OCI-LY7 (cell line): Measurements from ENCODE around the gene CNTNAP5. TPM values are rescaled to one million over a fixed set of nuclear protein-coding genes. Genes with fewer than 3 reads are reported as not detected.

ENCODE experiments used
- BruUV-seq: library from RNA; stranded (reverse); fragments of 400-500 nt; replicated peaks from 2 replicates; lab custom pipeline; 2021; lab: Mats Ljungman, UMichigan
- CTCF ChIA-PET: fragments of 300-600 bp; sonication (Branson Sonifier 250); formaldehyde crosslinking; loops from one replicate; lab custom pipeline; 2022; ENCODE audit warnings: antibody characterized with exemption; ENCODE audit not compliant: unreplicated experiment; lab: Charles Lee
- POLR2A ChIA-PET: fragments of 300-600 bp; sonication (Branson Sonifier 250); formaldehyde crosslinking; loops from one replicate; lab custom pipeline; 2022; ENCODE audit warnings: antibody characterized with exemption; lab: Charles Lee
- DNase-seq: peaks from one replicate; pipeline ENCODE4 v3.0.0-alpha.2; 2015; ENCODE audit warnings: low spot score
- H2AFZ ChIP-seq: fragments of 200-600 bp; sonication (generic), shearing (Covaris generic); 2 replicates; pipeline ENCODE4 v1.6.1; 2014; ENCODE audit warnings: mild to moderate bottlenecking, antibody characterized with exemption, low read length, moderate library complexity
- H3K27ac ChIP-seq: fragments of 200-600 bp; sonication (generic); 2 replicates; pipeline ENCODE4 v1.5.1; 2014; ENCODE audit warnings: mixed run types, low read depth, mild to moderate bottlenecking, moderate library complexity, low read length, inconsistent platforms; ENCODE audit not compliant: poor library complexity, severe bottlenecking
- H3K36me3 ChIP-seq: fragments of 200-600 bp; sonication (generic); 2 replicates; pipeline ENCODE4 v1.6.1; 2014; ENCODE audit warnings: mild to moderate bottlenecking, antibody characterized with exemption, low read length, moderate library complexity, mixed read lengths; ENCODE audit not compliant: insufficient read depth
- H3K4me1 ChIP-seq: fragments of 200-600 bp; sonication (generic); 2 replicates; pipeline ENCODE4 v1.5.1; 2014; ENCODE audit warnings: mild to moderate bottlenecking, low read length; ENCODE audit not compliant: insufficient read depth, poor library complexity, severe bottlenecking
- H3K4me2 ChIP-seq: fragments of 200-600 bp; sonication (generic); 2 replicates; pipeline ENCODE4 v1.6.1; 2014; ENCODE audit warnings: mild to moderate bottlenecking, low read length
- H3K4me3 ChIP-seq: fragments of 200-600 bp; sonication (generic); 2 replicates; pipeline ENCODE4 v1.5.1; 2014; ENCODE audit warnings: mild to moderate bottlenecking, low read depth, low read length; ENCODE audit not compliant: poor library complexity, severe bottlenecking
- H3K79me2 ChIP-seq: fragments of 200-600 bp; sonication (generic); 2 replicates; pipeline ENCODE4 v1.6.1; 2016; ENCODE audit warnings: low read depth, mild to moderate bottlenecking, low read length, moderate library complexity, mixed read lengths; ENCODE audit not compliant: insufficient read depth
- H3K9me2 ChIP-seq: fragments of 200-600 bp; sonication (generic); 2 replicates; pipeline ENCODE4 v1.6.1; 2016; ENCODE audit warnings: mild to moderate bottlenecking, low read length, mixed read lengths; ENCODE audit not compliant: insufficient read depth
- H3K9me3 ChIP-seq: fragments of 200-600 bp; sonication (generic); 2 replicates; pipeline ENCODE4 v1.6.1; 2014; ENCODE audit warnings: mild to moderate bottlenecking, mixed run types, low read length, mixed read lengths
- H4K20me1 ChIP-seq: fragments of 200-600 bp; sonication (generic); 2 replicates; pipeline ENCODE4 v1.6.1; 2014; ENCODE audit warnings: mild to moderate bottlenecking, antibody characterized with exemption, low read length, moderate library complexity, mixed read lengths; ENCODE audit not compliant: insufficient read depth
- CTCF ChIP-seq: fragments of 200-600 bp; sonication (generic); conservative IDR thresholded peaks from 2 replicates; pipeline ENCODE4 v1.5.1; 2014; ENCODE audit warnings: mild to moderate bottlenecking, antibody characterized with exemption, low read length, moderate library complexity, mixed read lengths
- EZH2phosphoT487 ChIP-seq: fragments of 200-600 bp; sonication (generic); IDR thresholded peaks from 2 replicates; pipeline ENCODE4 v1.6.1; 2018; ENCODE audit warnings: low read depth, borderline replicate concordance, mild to moderate bottlenecking, mixed run types, antibody characterized with exemption, low read length, moderate library complexity, mixed read lengths
- intact Hi-C: fragments of 100-400 bp; cut with micrococcal nuclease; formaldehyde crosslinking; loops from one replicate; pipeline ENCODE4 v1.10.0; 2022; ENCODE audit not compliant: unreplicated experiment
- total RNA-seq, 2 experiments: library from RNA; depleted of rRNA in 1 of 2; stranded (reverse); fragments of >200 nt in 1 of 2; shearing (Covaris generic) in 1 of 2; gene quantifications; 2 replicates each; pipeline ENCODE4 v1.2.3, GENCODE V29; 2014 to 2022

Gene CNTNAP5
- total RNA-seq, 2 experiments from 2014 or later: not detected

- ChIA-PET CTCF (no interaction called here), POLR2A (no interaction called here)
- no peak for TF ChIP-seq EZH2phosphoT487
- no peak for TF ChIP-seq CTCF
- Histone ChIP-seq H3K4me1 (no peaks in the 10 kb centered on the region), H3K36me3 (no peaks in the 10 kb centered on the region), H3K27ac (no peak overlapping the region), H3K9me2 (no peaks in the 10 kb centered on the region), H3K79me2 (no peaks in the 10 kb centered on the region), H3K4me2 (no peak overlapping the region), H4K20me1 (no peaks in the 10 kb centered on the region), H3K9me3 (no peaks in the 10 kb centered on the region), H2AFZ (no peak overlapping the region), H3K4me3 (no peak overlapping the region)
- DNase-seq: no peak
- no TSS peak for BruUV-seq
- intact Hi-C loops: no loop called here
These were observed 545.8 kb downstream of the CNTNAP5 start for GRCh38 chr2:124570872-124571271.

- ChIA-PET POLR2A (no interaction called here), CTCF (no interaction called here)
- Histone ChIP-seq H2AFZ (no peak overlapping the region), H3K4me2 (no peak overlapping the region), H3K9me3 (no peaks in the 10 kb centered on the region), H3K4me3 (no peak overlapping the region), H4K20me1 (no peaks in the 10 kb centered on the region), H3K79me2 (no peaks in the 10 kb centered on the region), H3K27ac (no peak overlapping the region), H3K4me1 (no peaks in the 10 kb centered on the region), H3K9me2 (no peaks in the 10 kb centered on the region), H3K36me3 (no peaks in the 10 kb centered on the region)
- TF ChIP-seq CTCF (no peak), EZH2phosphoT487 (no peak)
- BruUV-seq: no TSS peak
- DNase-seq: no peak
- intact Hi-C loops: no loop called here
These were observed 546.7 kb downstream of the CNTNAP5 start for GRCh38 chr2:124571836-124572235.

GRCh38 chr2:124572934-124573634 is 548.0 kb downstream of the CNTNAP5 start:
- intact Hi-C loops: no loop called here
- BruUV-seq: no TSS peak
- DNase-seq: no peak
- no peak overlapping the region for H3K4me2 ChIP-seq
- no peaks in the 10 kb centered on the region for H3K9me2 ChIP-seq
- no peaks in the 10 kb centered on the region for H3K79me2 ChIP-seq
- H3K4me3 ChIP-seq: no peak overlapping the region
- H3K9me3 ChIP-seq: no peaks in the 10 kb centered on the region
- TF ChIP-seq CTCF: no peak
- no peak for TF ChIP-seq EZH2phosphoT487
- ChIA-PET POLR2A (no interaction called here), CTCF (no interaction called here)
- H3K27ac ChIP-seq: no peak overlapping the region
- H3K36me3 ChIP-seq: no peaks in the 10 kb centered on the region
- no peaks in the 10 kb centered on the region for H3K4me1 ChIP-seq
- H4K20me1 ChIP-seq: no peaks in the 10 kb centered on the region
- no peak overlapping the region for H2AFZ ChIP-seq
